ENCODE measurements around the gene CERS6.
A peak's percentile ranks its signal among the peaks of the same experiment; 100 is the strongest.

CERS6 gene

GRCh38 chr2:168529900-168530561 lies 74.0 kb downstream of the CERS6 start:
- DNase-seq = no peak

DNA sequence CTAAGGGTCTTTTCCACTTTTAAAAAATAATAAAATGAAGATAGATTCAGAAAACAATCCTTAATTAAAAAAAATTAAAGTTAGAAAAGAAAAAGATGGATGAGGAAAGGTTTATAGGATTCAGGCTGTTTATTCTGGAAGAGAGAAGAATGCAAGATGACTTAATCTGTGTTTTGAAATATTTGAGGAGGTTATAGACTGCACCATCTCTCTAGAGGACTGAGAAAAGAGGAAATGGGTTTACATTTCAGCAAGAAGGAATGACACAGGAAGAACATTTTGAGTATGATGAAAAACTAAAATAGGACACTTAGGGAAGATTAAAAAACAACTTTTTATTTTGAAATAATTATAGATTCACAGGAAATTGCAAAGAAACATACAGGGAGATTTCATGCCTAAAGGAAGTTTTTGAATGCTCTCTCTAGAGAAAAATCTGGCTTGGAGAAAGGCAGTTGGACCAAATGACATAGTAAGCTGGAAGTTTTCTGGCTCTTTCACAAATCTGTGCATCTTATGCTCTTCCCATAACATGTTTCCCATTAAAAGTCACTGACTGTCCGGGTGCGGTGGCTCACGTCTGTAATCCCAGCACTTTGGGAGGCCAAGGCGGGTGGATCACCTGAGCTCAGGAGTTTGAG lies 75.0 kb downstream of the CERS6 start:
- DNase-seq = no peak

GRCh38 chr2:168534926-168535325 lies 78.9 kb downstream of the CERS6 start:
- no peak for DNase-seq

DNA sequence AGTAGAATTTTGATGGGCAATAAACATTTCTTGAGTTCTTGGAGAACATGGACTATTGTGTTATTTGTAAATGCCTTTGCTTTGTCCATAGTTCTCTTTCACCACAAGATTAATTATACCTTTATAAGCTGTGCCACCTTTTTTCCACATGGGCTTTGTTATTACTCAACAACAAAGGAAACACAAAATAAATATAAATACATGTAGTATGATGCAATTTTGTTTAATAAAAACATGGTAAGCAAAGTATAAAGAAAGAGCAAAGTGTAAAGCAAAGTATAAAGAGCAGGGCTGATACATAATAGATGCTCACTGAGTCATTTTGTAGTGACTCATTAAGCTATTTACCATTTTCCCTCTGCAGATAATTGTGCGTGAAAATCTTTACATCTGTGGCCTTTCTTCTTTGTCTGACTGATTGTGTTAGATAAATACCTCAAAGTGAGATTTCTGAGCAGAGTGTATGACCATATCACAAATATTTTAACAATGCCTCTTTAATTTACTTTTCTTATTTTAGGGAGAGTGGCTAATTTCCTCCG lies 80.9 kb downstream of the CERS6 start:
- DNase-seq = no peak

- no peak for DNase-seq
These were observed 82.1 kb downstream of the CERS6 start for GRCh38 chr2:168538133-168538532.

- DNase-seq = no peak
These were observed 82.5 kb downstream of the CERS6 start for GRCh38 chr2:168538534-168538933.

- no peak for DNase-seq
These were observed 83.9 kb downstream of the CERS6 start for GRCh38 chr2:168539945-168540344.

GRCh38 chr2:168541858-168542257 lies 85.8 kb downstream of the CERS6 start:
- DNase-seq = no peak

GRCh38 chr2:168543037-168543436 lies 87.0 kb downstream of the CERS6 start:
- DNase-seq = no peak

DNA sequence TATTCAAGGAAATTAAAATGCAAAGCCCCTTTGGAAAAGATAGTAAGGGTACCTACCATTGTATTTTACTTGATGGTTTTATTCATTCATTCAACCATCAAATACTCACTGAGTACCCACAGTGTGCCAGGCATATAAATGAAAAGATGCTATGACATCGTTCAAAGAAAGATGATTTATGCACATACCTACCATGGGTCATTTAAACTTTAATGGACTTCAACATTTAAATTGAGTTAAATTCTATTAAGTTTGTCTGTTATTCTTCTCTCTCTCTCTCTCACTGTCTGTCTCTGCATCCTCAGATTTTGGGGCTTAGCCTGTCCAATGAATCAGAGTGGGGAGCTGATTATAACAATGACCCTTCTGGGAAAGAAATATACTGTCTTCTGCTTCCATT lies 87.9 kb downstream of the CERS6 start:
- DNase-seq = no peak

GRCh38 chr2:168545439-168546082 lies 89.5 kb downstream of the CERS6 start:
- no peak for DNase-seq

DNA sequence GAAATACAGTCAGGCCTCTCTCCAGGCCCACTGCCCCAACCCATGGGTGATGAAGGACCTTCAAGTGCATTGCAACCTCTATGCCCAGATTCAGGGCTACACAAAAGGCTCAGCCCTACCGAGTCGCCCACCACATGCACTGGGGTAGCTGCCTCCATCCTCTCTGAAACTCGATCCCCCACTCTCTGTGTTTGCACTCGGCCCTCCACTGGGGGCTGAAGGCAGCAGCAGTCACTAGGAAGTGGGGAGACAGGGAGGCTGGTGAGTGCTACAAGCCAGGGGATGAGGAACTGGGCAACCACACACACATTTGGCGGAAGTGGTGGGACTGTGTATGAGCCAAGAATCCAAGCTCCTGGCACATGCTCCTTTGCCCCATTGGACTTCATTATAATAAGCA lies 94.6 kb downstream of the CERS6 start:
- peak in 11 of 51 donors; percentile 3 to 29 (median 7) for DNase-seq

DNA sequence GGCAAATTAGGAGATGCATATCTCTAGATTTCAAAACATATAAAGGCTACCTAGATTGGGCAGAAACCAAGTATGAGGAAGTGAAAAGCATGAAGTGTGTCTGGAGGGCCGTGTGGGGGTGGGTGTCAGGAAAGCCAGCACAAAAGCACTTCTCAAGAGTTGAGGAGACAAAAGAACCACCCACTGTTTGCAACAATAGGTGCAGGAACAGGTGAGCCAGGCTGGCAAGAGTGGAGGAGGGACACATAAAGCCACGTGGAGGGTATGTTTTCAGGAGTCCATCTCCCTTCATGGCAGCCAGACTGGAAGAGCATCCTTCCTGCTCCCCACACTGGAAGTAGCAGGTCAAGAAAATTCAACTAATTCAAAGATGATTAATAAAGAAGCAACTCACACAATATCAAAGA lies 96.4 kb downstream of the CERS6 start:
- DNase-seq = peak in 2 of 51 donors; percentile 4 to 6

DNA sequence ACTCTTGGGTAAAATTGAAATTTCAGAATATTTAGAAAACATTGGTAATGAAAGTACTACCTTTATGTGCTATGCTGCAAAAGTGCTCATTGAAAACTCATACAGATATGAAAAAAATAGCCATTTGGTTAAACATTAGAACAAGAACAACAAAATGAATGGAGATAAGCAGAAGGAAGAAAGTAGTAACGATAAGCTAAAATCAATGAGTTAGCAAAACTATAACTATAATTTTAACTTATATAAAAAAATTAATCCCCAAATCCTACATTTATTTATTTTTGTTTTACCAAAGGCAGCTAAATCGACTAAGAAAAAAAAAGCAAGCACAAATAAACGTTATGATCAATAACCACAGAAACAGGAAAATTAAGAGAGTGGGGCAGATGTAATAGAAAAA lies 99.2 kb downstream of the CERS6 start:
- DNase-seq = no peak

DNA sequence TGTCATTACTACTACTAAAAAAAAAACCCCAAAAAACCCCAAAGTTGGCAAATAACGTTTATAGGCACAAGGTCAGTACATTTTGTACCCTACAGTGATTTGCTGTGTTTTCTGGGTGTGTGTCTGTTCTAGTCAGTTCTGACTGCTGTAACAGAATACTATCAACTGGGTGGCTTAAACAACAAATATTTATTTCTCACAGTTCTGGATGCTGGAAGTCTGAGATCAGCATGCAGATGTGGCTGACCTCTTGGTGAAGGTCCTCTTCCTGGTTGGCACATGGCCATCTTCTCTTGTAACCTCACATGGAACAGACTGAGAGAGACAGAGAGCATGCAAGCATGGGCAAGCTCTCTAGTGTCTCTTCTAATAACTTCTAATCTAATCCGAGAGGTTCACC lies 103.1 kb downstream of the CERS6 start:
- DNase-seq = no peak

GRCh38 chr2:168560817-168561499 lies 104.9 kb downstream of the CERS6 start:
- peak in 15 of 51 donors; percentile 3 to 55 (median 19) for DNase-seq

- DNase-seq = no peak
These were observed 105.9 kb downstream of the CERS6 start for GRCh38 chr2:168561991-168562390.

GRCh38 chr2:168562971-168563370 lies 106.9 kb downstream of the CERS6 start:
- no peak for DNase-seq

DNA sequence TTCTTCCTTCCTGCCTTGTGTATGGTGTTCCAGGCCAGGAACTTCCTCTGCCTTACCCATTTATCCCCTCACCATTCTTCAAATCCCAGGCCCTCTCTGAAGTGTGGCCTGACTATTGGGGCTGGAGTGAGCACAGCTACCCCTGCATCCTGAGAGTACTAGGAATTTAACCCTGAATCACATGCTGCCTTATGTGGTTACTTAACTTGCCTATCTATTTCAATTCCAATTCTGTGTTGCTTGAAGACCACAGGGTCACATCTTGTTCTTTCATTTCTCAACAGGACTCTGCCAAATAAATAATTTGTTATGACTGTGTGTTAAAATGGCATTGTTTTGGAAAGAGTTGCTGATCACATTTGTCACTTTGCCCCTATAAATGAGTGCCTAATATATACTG lies 108.6 kb downstream of the CERS6 start:
- no peak for DNase-seq

- DNase-seq = no peak
These were observed 109.0 kb downstream of the CERS6 start for GRCh38 chr2:168565112-168565511.

DNA sequence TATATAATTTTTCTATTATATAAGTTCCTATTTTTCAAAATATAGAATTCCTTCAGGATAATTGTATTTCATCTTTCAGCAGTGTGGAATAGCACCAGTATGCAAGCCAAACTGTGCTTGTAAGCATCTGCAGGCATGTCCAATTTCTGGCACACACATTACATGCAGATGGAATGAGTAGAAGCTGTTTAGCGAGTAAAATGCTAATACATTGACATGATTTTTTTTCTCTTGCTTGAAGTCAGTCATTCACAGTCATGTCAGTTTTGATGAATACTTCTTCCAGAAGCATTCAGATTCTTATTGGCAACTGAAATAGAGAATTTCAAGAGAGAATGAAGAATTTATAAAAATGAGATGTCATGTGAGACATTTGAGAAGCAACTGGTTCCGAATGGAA lies 109.4 kb downstream of the CERS6 start:
- no peak for DNase-seq

All from hypothalamus (tissue), 51 donors.